Measurements from ENCODE around the gene TDRD1. TPM values are rescaled to one million over a fixed set of nuclear protein-coding genes. Genes with fewer than 3 reads are reported as not detected.

Gene TDRD1
- total and polyA plus RNA-seq, 2 donors (not counting 1 experiment from before 2014, with no cell fraction given) = 0.10 to 0.22 TPM

- H3K4me3 Mint-ChIP-seq = no peak overlapping the region
- no peaks in the 10 kb centered on the region for H3K36me3 ChIP-seq (replicated peaks in 1 of 2; ENCODE audit: control extremely low read depth in 1 of 2, control insufficient read depth in 1 of 2, extremely low read depth in 1 of 2, insufficient read depth in 2 of 2, low read length in 1 of 2)
These were observed 86.4 kb downstream of the TDRD1 start for GRCh38 chr10:114265392-114266053.

More at GRCh38 chr10:114265392-114266053, 86.4 kb downstream of the TDRD1 start:
- ChIA-PET CTCF (no interaction called here), POLR2A (no interaction called here)
- TF ChIP-seq EZH2 (IDR thresholded peaks at IDR 0.05; ENCODE audit: borderline replicate concordance, insufficient read depth, low read depth, low read length, poor library complexity, severe bottlenecking) (no peak), CTCF (IDR thresholded peaks at IDR 0.05) (no peak)
- intact Hi-C loops (cut with micrococcal nuclease) = no loop called here
- Histone ChIP-seq H2AFZ (ENCODE audit: insufficient read depth, low read depth, low read length, poor library complexity, severe bottlenecking) (no peak overlapping the region), H3K4me1 (ENCODE audit: control insufficient read depth in 2 of 2, insufficient read depth in 2 of 2, low read length in 2 of 2) (no peaks in the 10 kb centered on the region), H3K27me3 (replicated peaks in 1 of 4; ENCODE audit: control extremely low read depth in 1 of 4, control insufficient read depth in 3 of 4, insufficient read depth in 4 of 4, low read length in 3 of 4) (peaks cover 0 to 3% (median 0%) of the 10 kb centered on the region in 4 experiments), H3K9me3 (ENCODE audit: control extremely low read depth in 1 of 3, control insufficient read depth in 2 of 3, insufficient read depth in 1 of 3, low read length in 2 of 3) (no peaks in the 10 kb centered on the region), H4K20me1 (ENCODE audit: control insufficient read depth, insufficient read depth, low read length, poor library complexity, severe bottlenecking) (no peaks in the 10 kb centered on the region), H3K4me2 (replicated peaks; ENCODE audit: low read depth, low read length, poor library complexity, severe bottlenecking) (no peak overlapping the region), H3K79me2 (ENCODE audit: control insufficient read depth, insufficient read depth, low read length) (no peaks in the 10 kb centered on the region), H3K9ac (ENCODE audit: low read length) (no peak overlapping the region), H3K4me3 (ENCODE audit: control extremely low read depth in 1 of 5, extremely low read depth in 1 of 5, insufficient read depth in 1 of 5, low read depth in 2 of 5, low read length in 4 of 5) (no peak overlapping the region), H3K27ac (ENCODE audit: low read length in 2 of 2) (no peak overlapping the region)
- no peaks in the 10 kb centered on the region for H3K9me3 Mint-ChIP-seq (ENCODE audit: insufficient read depth)
- WGBS (ENCODE audit: insufficient coverage) = 91% methylated on average over 1 of the region's 6 CpGs
- no peaks in the 10 kb centered on the region for H3K27me3 Mint-ChIP-seq
- DNase-seq (no peak), ATAC-seq (ENCODE audit: low read depth) (no peak)
- H3K4me1 Mint-ChIP-seq = no peaks in the 10 kb centered on the region
- no peak overlapping the region for H3K27ac Mint-ChIP-seq

Data from B cell (primary cell).